K562 (cell line): Measurements from ENCODE around the gene ZBTB44. TPM values are rescaled to one million over a fixed set of nuclear protein-coding genes. Genes with fewer than 3 reads are reported as not detected.

Source experiments
- ATAC-seq: fragments of 200-7000 bp; cut with Tn5 transposase; 3 replicates; pipeline ENCODE4 v1.9.1; 2020; ENCODE audit warnings: moderate library complexity
- BruUV-seq: library from RNA; stranded (reverse); fragments of 400-500 nt; replicated peaks from 2 replicates; lab custom pipeline; 2021; lab: Mats Ljungman, UMichigan
- CTCF ChIA-PET: fragments of 300-600 bp; formaldehyde crosslinking; extraction: SDS; loops from one replicate; lab custom pipeline; 2021; ENCODE audit warnings: low intra/inter-chr PET ratio; lab: Yijun Ruan, JAX
- POLR2A ChIA-PET: fragments of 300-600, 350-650 bp; sonication (Branson Sonifier 250); formaldehyde crosslinking; extraction: SDS; loops from one replicate; lab custom pipeline; 2021; ENCODE audit warnings: antibody characterized with exemption, inconsistent platforms; lab: Yijun Ruan, JAX
- DNase-seq, 4 experiments: peaks; one replicate each; pipeline versions ENCODE4 v3.0.0 to v3.0.0-alpha.2; 2011 to 2018; ENCODE audit warnings: low spot score in 3 of 4, mixed read lengths in 3 of 4; ENCODE audit errors: extremely low read depth in 1 of 4
- FAIRE-seq: peaks from 2 replicates; lab custom pipeline; 2011; peaks lifted over from hg19 to GRCh38; lab: Jason Lieb, UNC
- H2AFZ ChIP-seq: 2 replicates; pipeline ENCODE4 v1.6.0; 2011; ENCODE audit warnings: low read depth, low read length, control low read depth, inconsistent platforms
- H3K27ac ChIP-seq: fragments of 200-600 bp; 3 replicates; pipeline ENCODE4 v1.8.0; 2011; ENCODE audit warnings: low read depth, mild to moderate bottlenecking, control low read depth, inconsistent platforms, low read length, moderate library complexity, mixed read lengths; ENCODE audit errors: extremely low read depth
- H3K27me3 ChIP-seq, 2 experiments: fragments of 300-600 bp in 1 of 2; 2 replicates in 1 of 2; 3 replicates in 1 of 2; pipeline versions ENCODE4 v1.6.0 to v1.8.0; 2011; ENCODE audit warnings: inconsistent platforms in 2 of 2, low read length in 2 of 2, mild to moderate bottlenecking in 1 of 2, mixed read lengths in 1 of 2, moderate library complexity in 1 of 2; ENCODE audit not compliant: control insufficient read depth in 2 of 2, insufficient read depth in 2 of 2
- H3K36me3 ChIP-seq: fragments of 300-600 bp; 3 replicates; pipeline ENCODE4 v1.8.0; 2011; ENCODE audit warnings: mild to moderate bottlenecking, low read length, inconsistent platforms; ENCODE audit not compliant: control insufficient read depth, insufficient read depth
- H3K4me1 ChIP-seq, 2 experiments: fragments of 200-600 bp in 1 of 2; replicated peaks in 1 of 2; 2 replicates in 1 of 2; 3 replicates in 1 of 2; pipeline versions ENCODE4 v1.5.1 to v1.8.0; 2011; ENCODE audit warnings: inconsistent platforms in 2 of 2, low read length in 2 of 2, mild to moderate bottlenecking in 1 of 2, mixed read lengths in 1 of 2, moderate library complexity in 1 of 2; ENCODE audit not compliant: control insufficient read depth in 2 of 2, insufficient read depth in 2 of 2
- H3K4me2 ChIP-seq: 2 replicates; pipeline ENCODE4 v1.6.1; 2011; ENCODE audit warnings: low read length, control low read depth, inconsistent platforms, mixed read lengths; ENCODE audit not compliant: insufficient read depth
- H3K4me3 ChIP-seq: fragments of 200-600 bp; sonication (generic), shearing (Covaris generic); 2 replicates; pipeline ENCODE4 v1.5.1; 2016; ENCODE audit warnings: control low read depth, inconsistent platforms
- H3K79me2 ChIP-seq: fragments of 200-600 bp; 3 replicates; pipeline ENCODE4 v1.8.0; 2011; ENCODE audit warnings: low read length, inconsistent platforms; ENCODE audit not compliant: control insufficient read depth, insufficient read depth
- H3K9ac ChIP-seq, 2 experiments: 2 replicates each; pipeline versions ENCODE4 v1.6.0 to v1.6.1; 2011; ENCODE audit warnings: low read depth in 2 of 2, low read length in 2 of 2, control low read depth in 1 of 2, inconsistent platforms in 1 of 2, mild to moderate bottlenecking in 1 of 2, mixed read lengths in 1 of 2; ENCODE audit not compliant: insufficient read depth in 1 of 2
- H3K9me1 ChIP-seq: one replicate; pipeline ENCODE4 v1.6.0; 2011; ENCODE audit warnings: inconsistent platforms, mild to moderate bottlenecking, low read length, moderate library complexity; ENCODE audit not compliant: control insufficient read depth, insufficient read depth
- H3K9me3 ChIP-seq: replicated peaks from 2 replicates; pipeline ENCODE4 v1.5.1; 2011; ENCODE audit warnings: low read depth, low read length, inconsistent platforms; ENCODE audit not compliant: control insufficient read depth, insufficient read depth
- H4K20me1 ChIP-seq: replicated peaks from 2 replicates; pipeline ENCODE4 v1.6.1; 2011; ENCODE audit warnings: low read length, inconsistent platforms, mixed read lengths; ENCODE audit not compliant: control insufficient read depth, insufficient read depth
- C11orf30 ChIP-seq: fragments of 450-650 bp; IDR thresholded peaks from 2 replicates; pipeline ENCODE4 v1.6.1; 2016; ENCODE audit warnings: low read depth, mild to moderate bottlenecking
- CEBPB ChIP-seq: fragments of 450-650 bp; IDR thresholded peaks from 2 replicates; pipeline ENCODE4 v1.6.1; 2016; ENCODE audit warnings: missing genetic modification characterization, missing compliant biosample characterization
- CHD4 ChIP-seq: fragments of 200-600 bp; sonication (generic); IDR thresholded peaks from 3 replicates; pipeline ENCODE4 v1.6.1; 2012; ENCODE audit warnings: low read depth, mild to moderate bottlenecking, mixed read lengths, low read length, inconsistent platforms; ENCODE audit not compliant: insufficient read depth, insufficient replicate concordance, poor library complexity, severe bottlenecking
- MAFF ChIP-seq: IDR thresholded peaks from 2 replicates; pipeline ENCODE4 v1.6.1; 2012; ENCODE audit warnings: low read length, improper control_type of control experiment
- MAFG ChIP-seq: fragments of 450-650 bp; conservative IDR thresholded peaks from 2 replicates; pipeline ENCODE4 v1.6.1; 2016; ENCODE audit warnings: missing genetic modification characterization, missing compliant biosample characterization
- SPI1 ChIP-seq: IDR thresholded peaks from 2 replicates; pipeline ENCODE4 v1.6.1; 2011; ENCODE audit warnings: low read depth, low read length, control low read depth, borderline replicate concordance
- ZNF316 ChIP-seq: fragments of 450-650 bp; IDR thresholded peaks from 2 replicates; pipeline ENCODE4 v1.6.1; 2016
- ZNF778 ChIP-seq: fragments of 450-650 bp; formaldehyde crosslinking; IDR thresholded peaks from 2 replicates; pipeline ENCODE4 v1.4.0; 2020; ENCODE audit warnings: mild to moderate bottlenecking, moderate library complexity
- WGBS: fragments of 100-300 bp; shearing (Covaris generic); methylation state at CpG from one replicate; pipeline ENCODE4 v1.1.6; 2016; ENCODE audit warnings: low coverage, mixed read lengths; ENCODE audit not compliant: insufficient coverage; ENCODE audit errors: missing lambda C conversion rate; 5-methylcytosine and 5-hydroxymethylcytosine counted together
- in situ Hi-C: fragments of 300-500 bp; cut with MboI; formaldehyde crosslinking; loops from 4 replicates; pipeline ENCODE4 v1.15.0; 2018; ENCODE audit warnings: inconsistent platforms, mixed read lengths
- intact Hi-C: fragments of 100-400 bp; cut with micrococcal nuclease; formaldehyde crosslinking; loops from 2 replicates; pipeline ENCODE4 v1.14.2; 2022
- polyA plus RNA-seq, 8 experiments: library from polyadenylated mRNA; depleted of rRNA in 4 of 8; stranded (reverse) in 5 of 8; unstranded in 3 of 8; fragments of >200 nt; fragmentation: Nextera tagmentation in 2 of 8; fragmentation: Illumina TruSeq in 1 of 8; extraction: Ambion mirVana in 2 of 8; extraction: Trizol in 1 of 8; gene quantifications; 2 replicates each; pipeline versions ENCODE4 v1.2.1 to v1.2.3, GENCODE V29; 2011 to 2014; ENCODE audit warnings: inconsistent platforms in 1 of 8, missing spikeins in 1 of 8
- total RNA-seq, 7 experiments: library from RNA; depleted of rRNA in 6 of 7; stranded (reverse); fragments of >200 nt in 6 of 7; fragmentation: Illumina TruSeq in 2 of 7; extraction: Trizol in 2 of 7; gene quantifications; 2 replicates each; pipeline versions ENCODE4 v1.2.1 to v1.2.3, GENCODE V29; 2011 to 2021; ENCODE audit warnings: low replicate concordance in 1 of 7

The ZBTB44 gene
- total and polyA plus RNA-seq, 9 of the 15 experiments (the other 6 are each of a cell fraction or from before 2014, with no cell fraction given), result 4.7 to 27.1 (median 17.3) TPM

DNA sequence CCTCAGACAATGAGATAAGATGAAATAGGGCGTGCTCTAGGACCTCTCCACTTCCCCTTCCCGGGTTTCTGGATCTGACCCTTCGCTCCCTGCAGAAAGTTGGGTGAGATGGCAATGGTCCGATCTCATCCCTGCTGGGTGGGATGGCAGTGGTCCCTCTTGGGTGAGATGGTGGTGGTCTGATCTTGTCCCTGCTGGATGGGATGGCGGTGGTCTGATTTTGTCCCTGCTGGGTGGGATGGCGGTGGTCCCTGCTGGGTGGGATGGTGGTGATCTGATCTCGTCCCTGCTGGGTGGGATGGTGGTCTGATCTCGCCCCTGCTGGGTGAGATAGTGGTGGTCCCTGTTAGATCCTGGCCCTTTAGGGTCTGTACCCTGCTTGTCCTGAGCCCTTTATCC lies 133.8 kb downstream of the ZBTB44 start:
- WGBS, result 4% methylated on average over 7 of the region's 8 CpGs
- Histone ChIP-seq H3K4me2 (no peak overlapping the region), H3K4me1 (peaks cover 0 to 3% of the 10 kb centered on the region in 2 experiments; a peak in 2 of 5 replicates), H3K9me3 (no peaks in the 10 kb centered on the region)
- peak; percentile 19; the same call in 1 of the 3 replicates for ATAC-seq
- in situ Hi-C loops, result no loop called here
- TF ChIP-seq SPI1, result peak; percentile 27; the same call in 1 of the 2 replicates
- TF ChIP-seq CHD4, result no peak
- TF ChIP-seq, all 486 proteins: peak for 1
- no TSS peak for BruUV-seq
- CTCF ChIA-PET, result no interaction called here
- POLR2A ChIA-PET, result interaction anchor here (1.2 kb wide), 1 partner anchor 45 kb away, joined by 3 read pairs; no protein-coding TSS in a partner anchor
- intact Hi-C loops, result no loop called here
- H3K9ac ChIP-seq, result no peak overlapping the region
- no peaks in the 10 kb centered on the region for H3K79me2 ChIP-seq
- H3K27ac ChIP-seq, result no peak overlapping the region
- FAIRE-seq, result no peak
- no peak overlapping the region for H2AFZ ChIP-seq
- H4K20me1 ChIP-seq, result peaks cover 4% of the 10 kb centered on the region; the same call in 1 of the 2 replicates
- no peak overlapping the region for H3K4me3 ChIP-seq
- no peaks in the 10 kb centered on the region for H3K36me3 ChIP-seq
- H3K27me3 ChIP-seq, result peaks cover 46 to 69% of the 10 kb centered on the region in 2 experiments
- no peaks in the 10 kb centered on the region for H3K9me1 ChIP-seq
- no peak for DNase-seq

DNA sequence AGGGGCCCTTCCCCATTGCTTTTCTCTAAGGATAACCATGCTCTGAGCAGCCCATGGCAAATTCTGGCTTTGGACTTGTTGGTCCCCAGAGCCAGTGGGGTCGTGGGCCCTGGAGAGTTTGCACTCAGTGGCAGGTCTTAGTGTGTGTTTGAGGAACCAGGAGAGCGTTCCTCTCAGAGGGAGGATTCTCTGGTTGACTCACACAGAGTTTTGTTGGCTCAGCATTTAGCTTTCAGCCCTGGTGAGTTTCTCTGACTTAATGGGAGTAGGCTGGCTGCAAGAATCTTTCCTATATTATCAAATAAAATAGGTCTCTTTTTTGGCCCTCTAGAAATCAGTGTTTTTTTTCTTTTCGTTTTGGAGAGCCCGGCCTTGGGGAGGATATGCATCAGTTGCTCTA lies 134.2 kb downstream of the ZBTB44 start:
- Histone ChIP-seq H3K27me3 (peaks cover 48 to 70% of the 10 kb centered on the region in 2 experiments), H4K20me1 (peaks cover 4% of the 10 kb centered on the region; the same call in 1 of the 2 replicates), H3K4me3 (no peak overlapping the region), H3K79me2 (no peaks in the 10 kb centered on the region), H2AFZ (no peak overlapping the region), H3K27ac (no peak overlapping the region), H3K9ac (no peak overlapping the region), H3K9me1 (no peaks in the 10 kb centered on the region), H3K36me3 (no peaks in the 10 kb centered on the region), H3K9me3 (no peaks in the 10 kb centered on the region), H3K4me2 (no peak overlapping the region), H3K4me1 (peaks cover 0 to 3% of the 10 kb centered on the region in 2 experiments; a peak in 2 of 5 replicates)
- ATAC-seq (no peak; the same call in 1 of the 3 replicates), FAIRE-seq (no peak), DNase-seq (no peak)
- intact Hi-C loops (no loop called here), in situ Hi-C loops (no loop called here)
- TF ChIP-seq ZNF316 (peak; percentile 65), MAFF (0 out of 2 replicates have a peak, but pooled peaks have one; percentile 5), ZNF778 (CRISPR knock-in tag) (no peak), CEBPB (no peak), C11orf30 (peak; percentile 45; the same call in 1 of the 2 replicates), MAFG (tag) (peak; percentile 31; the same call in 1 of the 2 replicates)
- POLR2A ChIA-PET, result no interaction called here
- 3% methylated on average over 4 of the region's 4 CpGs for WGBS
- no TSS peak for BruUV-seq
- CTCF ChIA-PET, result no interaction called here
